HG02678 (cell line): ENCODE results near the gene RIN3.

Experiments
- ATAC-seq: cut with Tn5 transposase; IDR thresholded peaks from one replicate; pipeline ENCODE4 v1.9.1; 2021; ENCODE audit warnings: mild to moderate bottlenecking, moderate library complexity; ENCODE audit not compliant: unreplicated experiment

The RIN3 gene

DNA sequence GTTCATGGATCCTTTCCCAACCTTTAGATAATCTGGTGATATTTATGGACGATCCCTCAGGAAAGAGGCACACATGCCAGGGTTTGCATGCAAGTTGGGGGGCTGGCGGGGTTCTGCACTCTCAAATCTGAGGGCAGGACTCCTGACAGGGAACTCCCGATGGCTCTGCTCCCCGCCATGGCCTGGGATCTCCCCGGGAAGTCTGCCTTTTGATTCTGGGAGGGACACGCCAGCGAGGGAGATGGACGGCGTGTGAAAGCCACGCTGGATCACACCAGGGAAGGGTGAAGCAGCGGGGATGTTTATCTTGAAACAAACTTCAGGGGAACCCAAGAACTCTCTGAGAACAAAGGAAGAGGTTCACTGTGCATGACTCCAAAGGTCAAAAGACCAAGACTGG, 191.2 kb downstream of the RIN3 start:
- no peak for ATAC-seq

DNA sequence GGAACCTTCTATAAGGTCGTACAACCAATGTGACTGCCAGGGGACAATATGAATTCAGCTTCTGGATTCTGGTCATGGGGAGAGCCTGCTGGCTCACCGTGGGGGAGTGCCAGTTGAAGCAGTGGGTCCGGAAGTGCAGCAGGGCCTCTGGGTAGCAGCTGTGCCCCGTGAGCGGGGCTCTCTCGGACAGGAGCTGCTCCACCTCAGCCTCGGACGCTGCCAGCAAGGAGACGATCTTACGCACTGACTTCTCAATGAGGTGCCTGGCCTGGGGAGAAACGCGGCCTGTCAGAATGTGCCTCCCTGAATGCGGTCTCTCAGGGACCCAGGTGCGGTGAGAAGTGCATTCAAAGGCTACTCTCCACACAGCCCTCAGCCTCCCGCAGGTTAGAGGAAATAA, 192.8 kb downstream of the RIN3 start:
- no peak for ATAC-seq

DNA sequence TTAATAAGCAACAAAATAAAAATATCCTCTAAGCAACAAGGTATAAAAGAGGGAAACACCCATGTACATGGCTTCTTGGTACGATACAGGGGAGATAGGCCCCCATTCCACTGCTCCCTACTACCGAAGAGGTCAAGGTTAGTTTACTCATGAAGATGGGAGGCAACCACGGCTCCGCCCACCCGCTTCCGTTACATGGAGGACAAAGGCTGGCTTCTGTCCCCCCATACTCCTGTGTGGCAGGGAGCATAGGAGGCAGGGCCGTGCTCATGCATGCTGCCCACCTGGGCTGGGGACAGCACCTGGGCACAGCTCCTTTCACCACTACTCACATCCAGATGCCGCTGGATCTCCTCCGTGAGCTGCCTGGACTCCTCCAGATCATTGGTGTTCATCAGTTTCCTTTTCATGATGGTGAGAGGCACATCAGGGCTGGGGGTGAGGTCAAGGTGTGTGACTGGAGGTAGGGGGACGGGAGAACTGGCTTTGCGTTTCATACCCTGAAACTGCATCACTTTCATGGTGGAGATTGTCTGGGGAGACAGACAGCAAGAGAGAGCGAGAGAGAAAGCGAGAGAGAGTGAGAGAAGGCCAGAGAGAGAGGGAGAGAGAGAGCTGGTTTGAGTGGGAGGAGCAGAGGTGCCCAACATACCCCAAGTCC, 195.9 kb downstream of the RIN3 start:
- ATAC-seq, result no peak

DNA sequence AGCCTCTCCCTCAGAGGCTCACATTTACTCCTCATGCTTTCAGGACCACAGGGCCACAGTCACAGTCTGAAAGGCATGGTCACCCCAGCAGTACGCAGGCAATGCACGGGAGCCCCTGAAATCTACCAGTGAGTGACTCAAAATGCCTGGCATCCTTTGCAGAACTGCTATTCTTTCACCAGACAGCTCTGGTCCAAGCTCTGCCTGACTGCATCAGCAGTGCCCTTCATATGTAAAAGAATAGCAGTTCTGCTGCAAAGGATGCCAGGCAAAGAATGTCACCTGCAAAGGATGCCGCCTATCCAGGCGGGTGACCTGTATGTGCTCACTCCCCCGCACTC, 196.4 kb downstream of the RIN3 start:
- ATAC-seq, result no peak

DNA sequence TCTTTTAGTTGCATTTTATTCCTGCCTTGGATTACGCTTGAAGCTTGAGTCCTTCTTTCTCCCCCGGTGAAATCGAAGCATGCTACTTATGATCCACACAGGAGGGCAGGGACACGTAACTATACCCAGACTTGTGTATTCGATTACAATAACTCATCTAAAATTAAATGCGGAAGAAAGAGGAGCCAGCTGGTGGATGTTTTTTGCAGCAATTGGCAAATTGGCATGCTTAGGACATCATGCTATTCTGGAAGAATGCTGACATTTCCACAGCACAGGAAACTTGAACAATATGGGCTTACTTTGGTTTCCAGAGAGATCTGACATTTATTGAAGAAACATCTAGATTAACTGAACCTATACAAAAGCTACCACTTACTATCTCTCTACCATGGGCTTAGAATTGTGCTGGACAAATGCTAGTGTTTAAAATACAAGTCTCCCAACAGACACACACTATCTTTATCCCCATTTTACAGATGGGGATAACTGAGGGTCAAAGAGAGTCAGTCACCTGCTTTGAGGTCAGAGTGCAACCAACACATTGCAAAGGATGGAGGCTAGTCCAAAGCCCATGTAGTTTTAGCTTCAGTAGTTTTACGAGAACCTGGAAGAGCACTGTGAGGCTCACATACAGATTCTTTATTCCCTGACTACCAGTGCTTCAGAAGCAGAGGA, 198.5 kb downstream of the RIN3 start:
- ATAC-seq, result no peak

DNA sequence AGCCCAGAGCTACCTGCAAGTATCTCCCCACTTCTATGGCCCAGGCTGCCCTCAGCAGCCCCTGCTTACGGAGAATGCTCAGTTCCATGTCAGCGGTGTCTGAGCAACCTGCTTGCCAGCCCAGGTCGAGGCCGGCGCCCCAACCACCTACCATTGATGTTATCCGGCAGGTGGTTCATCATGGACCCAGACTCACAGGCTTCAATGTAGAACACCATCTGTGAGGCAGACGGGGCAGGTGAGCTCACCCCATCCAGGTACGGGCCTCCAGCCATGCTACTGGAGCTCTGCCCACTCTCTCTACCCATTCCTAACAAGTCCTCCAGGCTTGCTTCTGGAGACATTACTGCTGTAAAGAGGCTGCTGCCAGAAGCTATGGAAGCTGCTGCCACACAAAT, 199.1 kb downstream of the RIN3 start:
- ATAC-seq, result no peak

DNA sequence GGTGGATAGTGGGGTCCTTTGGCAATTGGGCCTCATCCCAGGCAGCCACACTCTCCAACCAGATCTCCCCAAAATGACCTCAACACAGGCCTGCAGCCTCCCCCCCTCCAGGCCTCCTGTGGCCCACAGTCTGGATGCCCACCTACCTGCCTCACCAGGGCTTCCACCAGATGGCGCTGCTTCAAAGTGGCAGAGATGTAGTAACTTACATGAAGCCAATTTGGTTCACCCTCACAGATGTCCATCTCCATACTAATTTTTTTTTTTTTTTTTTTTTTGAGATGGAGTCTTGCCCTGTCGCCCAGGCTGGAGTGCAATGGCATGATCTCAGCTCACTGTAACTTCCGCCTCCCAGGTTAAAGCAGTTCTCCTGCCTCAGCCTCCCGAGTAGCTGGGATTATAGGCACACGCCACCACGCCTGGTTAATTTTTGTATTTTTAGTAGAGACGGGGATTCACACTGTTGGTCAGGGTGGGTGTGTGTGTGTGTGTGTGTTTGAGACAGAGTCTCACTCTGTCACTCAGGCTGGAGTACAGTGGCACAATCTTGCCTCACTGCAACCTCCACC, 201.2 kb downstream of the RIN3 start:
- ATAC-seq, result peak; percentile 57

DNA sequence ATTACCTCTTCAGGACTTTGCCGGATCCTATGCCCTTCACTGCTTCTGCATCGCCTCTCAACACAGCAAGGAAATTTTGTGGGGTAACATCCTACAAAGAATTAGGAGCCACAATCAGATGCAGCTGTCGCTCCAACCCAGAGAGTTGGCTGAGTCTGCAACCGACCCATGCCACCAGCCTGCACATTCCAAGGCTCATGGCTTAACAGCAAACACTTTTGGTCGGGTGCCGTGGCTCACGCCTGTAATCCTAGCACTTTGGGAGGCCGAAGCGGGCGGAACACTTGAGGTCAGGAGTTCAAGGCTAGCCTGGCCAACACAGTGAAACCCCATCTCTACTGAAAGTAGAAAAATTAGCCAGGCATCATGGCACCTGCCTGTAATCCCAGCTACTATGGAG, 202.6 kb downstream of the RIN3 start:
- ATAC-seq, result no peak

DNA sequence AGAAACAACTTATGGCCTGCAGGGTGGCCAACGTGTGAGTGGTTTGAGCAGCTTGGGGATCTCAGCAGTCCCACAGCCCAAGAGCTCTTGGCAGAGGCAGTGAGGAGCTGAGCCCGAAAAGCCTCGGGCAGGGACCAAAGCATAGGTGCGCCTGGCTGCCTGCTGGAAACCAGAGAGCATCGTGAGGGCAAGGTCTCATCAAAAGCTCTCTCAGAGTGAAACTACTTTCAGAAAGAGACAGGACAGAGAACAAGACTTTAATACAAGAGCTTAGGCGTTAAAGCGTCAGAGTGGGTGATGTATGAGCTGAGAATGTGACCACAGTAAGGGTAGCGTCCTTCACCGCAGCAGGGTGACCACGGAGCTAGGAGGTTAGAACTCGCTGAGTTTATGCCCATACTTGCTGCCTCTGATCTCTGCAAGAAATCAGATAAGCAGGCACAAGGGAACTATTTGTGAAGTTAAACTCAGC, 204.0 kb downstream of the RIN3 start:
- ATAC-seq, result no peak

DNA sequence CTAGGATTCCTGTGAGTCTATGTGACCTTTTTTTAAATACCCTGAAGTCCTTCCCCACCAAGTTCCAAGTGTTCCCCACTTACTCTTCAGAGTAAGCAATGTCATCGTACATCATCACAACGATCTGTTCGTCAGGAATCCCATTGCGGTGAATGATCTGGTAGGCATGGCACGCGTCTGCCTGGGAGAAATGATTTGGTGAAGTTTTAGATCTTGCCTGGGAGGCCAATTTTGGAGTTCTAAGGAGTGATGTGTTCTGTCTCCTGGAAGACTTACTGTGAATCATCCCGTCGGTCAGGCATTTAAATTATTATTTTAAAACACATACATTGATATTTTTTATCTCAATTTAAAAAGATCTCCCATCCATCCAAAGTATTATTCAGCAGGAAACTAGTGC, 205.1 kb downstream of the RIN3 start:
- no peak for ATAC-seq

DNA sequence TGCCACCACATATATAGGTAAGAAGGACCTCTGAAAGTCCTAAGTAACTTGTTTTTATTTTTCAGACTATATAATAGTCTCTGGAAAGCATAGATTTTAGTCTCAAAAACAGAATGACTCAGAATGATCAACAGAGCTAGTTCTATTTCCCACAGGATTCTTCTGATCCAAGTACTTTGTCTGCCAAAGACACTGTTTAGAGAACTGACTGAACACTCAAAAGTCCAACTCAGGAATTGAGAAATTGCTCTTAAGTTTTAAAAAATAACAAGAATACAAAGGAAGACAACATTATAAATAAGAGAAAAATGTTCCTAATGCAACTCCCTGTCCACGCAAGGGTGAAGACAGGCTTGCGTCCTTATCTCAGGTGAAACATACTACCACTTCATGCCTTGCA, 205.8 kb downstream of the RIN3 start:
- ATAC-seq, result no peak

DNA sequence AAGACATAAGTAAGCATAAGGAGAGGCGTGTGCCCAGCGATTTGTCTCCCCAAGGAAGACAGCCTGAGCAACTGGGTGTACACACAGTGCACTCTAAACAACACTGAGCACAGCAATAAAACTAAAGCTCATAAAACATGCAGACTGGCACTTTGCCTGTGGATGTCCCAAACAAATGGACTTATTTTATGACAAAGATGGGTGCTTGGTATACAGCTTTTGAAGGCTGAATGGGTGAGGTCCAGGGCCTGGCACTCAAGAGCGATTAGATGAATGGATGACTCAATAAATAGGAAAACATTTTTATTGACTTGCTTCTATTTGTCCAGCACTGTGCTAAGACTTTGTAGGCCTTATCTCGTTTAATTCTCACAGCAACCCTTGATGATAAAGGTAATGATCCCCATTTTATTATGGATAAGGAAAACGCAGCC, 206.3 kb downstream of the RIN3 start:
- ATAC-seq, result no peak

DNA sequence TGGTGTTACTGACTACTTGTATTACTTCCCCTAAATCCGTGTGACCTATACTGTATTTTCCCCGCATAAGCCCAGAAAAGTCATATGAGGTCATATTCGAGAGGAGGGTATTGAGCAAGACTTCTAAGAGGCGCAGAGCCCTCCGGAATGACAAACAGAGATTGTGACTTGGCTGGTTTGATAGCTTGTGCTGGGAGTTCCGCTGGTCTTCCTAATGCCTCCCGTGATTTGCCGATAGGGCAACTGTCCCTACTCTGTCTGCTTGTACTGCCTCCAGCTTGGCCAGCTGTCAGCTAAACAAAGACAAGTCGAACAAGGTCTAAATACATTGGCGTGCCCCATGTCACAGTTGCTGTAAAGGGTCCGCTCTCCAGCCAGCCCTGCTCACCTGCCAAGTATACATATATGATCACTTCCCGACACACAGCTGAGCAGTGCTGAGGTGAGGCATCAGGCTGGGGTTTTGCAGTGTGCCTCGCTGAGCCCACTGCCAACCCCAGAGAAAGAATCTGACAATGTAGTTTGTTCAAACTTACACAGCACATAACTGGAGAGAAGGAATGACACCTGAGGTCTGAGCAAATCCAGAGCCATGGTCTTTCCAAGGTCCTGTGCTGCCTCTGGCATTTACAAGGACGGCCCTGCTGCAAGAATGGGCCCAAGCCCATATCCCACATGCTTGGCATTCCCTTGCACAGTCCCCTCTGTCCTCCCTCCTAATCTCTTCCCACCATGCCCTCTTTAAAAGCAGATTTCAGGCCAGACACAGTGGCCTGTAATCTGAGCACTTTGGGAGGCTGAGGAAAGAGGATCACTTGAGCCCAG, 211.1 kb downstream of the RIN3 start:
- ATAC-seq, result no peak

DNA sequence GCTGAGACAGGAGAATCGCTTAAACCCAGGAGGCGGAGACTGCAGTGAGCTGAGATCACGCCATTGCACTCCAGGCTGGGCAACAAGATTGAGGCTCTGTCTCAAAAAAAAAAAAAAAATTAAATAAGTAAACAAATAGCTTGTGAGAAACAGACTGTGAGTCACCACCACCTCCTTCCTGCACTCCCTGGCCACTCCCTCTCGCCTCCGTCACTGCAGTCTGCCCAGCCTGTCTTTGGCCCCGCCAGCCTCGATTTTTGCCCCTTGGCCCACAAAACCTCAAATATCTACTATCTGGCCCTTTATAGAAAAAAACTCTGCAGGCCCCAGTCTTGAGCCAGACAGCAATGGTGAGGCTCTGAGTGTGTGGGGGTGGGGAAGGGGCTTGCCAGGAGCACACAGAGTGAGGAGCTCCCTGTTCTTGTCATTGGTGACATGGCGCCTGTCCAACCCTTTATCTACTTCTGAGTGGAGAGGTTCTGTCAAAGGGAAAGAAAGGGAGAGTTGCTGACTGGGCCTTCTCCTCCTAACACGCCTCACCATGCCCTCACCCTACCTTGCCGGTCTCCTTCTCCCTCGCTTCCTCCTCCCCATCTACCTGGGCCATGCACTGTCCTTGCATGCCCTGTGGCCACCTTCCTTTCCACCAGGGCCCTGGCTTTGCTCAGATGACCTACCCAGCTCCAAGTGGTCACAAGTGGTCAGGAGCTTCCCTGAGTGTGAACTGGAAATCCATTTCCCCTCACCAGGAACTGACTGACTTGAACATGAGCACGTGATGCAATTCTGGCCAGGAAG, 212.8 kb downstream of the RIN3 start:
- ATAC-seq, result no peak

DNA sequence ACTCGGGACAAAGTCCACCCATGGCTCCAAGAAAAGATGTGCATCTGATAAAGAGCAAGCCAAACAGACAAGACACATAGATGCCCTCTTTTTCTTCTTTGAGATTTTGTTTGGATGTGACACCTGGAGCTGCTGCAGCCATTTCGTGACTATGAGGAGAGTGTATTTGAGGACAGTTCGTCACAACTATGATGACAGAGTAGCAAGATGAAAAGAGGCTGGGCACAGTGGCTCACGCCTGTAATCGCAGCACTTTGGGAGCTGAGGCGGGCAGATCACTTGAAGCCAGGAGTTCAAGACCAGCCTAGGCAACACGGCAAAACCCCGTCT, 213.3 kb downstream of the RIN3 start:
- ATAC-seq, result no peak

DNA sequence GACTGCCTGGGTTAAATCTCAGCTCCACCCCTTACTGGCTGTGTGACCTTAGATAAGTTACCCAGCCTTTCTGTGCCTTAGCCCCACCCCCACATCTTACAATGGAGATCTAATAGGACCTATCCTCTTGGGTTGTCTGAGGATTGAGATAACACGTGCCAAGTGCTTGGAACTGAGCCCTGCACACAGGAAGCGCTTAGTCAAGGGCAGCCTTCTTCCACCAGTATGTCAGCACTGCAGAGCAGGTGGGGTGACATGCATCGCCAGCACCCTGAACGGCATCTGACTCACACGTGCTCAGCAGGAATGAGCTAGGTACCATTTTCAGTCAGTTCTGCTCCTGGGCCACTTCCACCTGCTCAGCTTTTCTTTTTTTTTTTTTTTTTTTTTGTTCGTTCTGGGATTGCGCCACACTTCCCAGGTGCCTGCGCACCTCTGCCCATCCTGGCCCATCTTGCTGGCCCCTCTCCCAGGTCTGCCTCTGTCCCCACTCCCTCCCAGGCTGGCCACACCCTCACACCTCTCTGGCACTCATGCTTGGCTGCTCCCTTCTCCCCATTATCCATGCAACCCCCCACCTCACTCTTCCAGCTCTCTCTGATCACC, 215.3 kb downstream of the RIN3 start:
- ATAC-seq, result peak; percentile 65

DNA sequence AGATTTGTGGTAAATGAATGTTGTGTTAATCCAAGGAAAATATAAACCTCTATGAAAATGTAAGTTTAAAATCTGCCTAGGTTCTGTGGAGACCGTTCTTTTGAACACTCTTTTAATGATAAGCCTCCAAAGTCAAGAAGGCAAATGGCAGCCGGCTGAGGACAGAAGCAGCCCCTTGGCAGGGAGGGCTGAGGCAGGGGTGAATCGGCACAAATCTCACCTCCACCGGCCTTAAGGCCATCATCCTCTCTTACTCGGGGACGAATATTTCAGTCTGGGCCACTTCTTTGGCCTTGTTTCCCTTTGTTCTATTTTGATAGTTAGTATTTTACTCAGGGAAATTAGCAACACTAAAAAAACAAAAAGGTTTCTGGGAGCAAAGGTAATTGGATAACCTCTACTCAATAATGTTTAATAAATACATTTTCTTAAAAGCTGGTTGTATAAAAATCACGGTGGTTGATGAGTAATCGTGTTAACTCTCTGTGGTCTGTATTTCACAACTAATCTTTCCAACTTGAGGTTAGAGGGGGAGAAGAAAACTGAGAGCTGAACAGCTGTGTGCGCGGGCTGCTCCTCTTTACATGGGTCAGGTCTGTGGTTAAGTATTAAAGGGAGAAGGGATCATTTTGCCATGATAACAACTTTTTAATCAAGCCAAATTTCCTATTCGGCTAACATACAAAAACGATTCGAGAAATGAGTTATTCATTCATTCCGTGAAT, 216.2 kb downstream of the RIN3 start:
- ATAC-seq, result peak; percentile 83

DNA sequence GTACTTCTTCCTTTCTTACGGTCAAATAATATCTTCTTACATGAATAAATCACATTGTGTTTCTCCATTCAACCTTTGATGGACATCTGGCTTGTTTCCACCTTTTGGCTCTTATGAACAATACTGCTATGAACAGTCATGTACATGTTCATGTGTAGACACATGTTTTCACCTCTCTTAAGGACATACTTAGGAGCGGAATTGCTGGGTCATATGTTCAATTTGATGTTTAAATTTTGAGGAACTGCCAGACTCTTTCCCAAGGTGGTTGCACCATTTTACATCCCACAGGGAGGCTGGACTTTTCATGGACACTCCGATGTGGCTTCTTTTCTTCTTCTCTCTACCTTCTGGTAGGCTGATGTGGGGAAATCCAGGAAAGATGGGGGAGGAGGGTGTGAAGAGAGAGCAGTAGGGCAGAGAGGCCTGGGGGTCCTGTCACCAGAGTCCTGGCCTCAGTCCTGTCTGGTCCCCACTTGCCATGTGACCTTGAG, 218.1 kb downstream of the RIN3 start:
- no peak for ATAC-seq

DNA sequence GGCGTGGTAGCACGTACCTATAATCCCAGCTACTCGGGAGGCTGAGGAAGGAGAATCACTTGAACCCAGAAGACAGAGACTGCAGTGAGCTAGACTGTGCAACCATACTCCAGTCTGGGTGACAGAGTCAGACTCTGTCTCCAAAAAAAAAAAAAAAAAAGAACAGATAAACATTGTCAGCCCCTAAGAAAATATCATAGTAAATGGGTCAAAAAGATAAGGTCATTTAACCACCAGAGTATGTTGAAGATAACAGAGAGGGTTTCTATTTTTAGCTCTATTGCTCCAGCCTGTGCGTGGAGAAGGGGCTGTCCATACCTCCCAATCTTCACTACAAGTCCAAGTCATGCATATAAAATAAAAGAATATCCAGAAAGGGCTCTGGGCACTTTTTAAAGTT, 219.4 kb downstream of the RIN3 start:
- ATAC-seq, result no peak

DNA sequence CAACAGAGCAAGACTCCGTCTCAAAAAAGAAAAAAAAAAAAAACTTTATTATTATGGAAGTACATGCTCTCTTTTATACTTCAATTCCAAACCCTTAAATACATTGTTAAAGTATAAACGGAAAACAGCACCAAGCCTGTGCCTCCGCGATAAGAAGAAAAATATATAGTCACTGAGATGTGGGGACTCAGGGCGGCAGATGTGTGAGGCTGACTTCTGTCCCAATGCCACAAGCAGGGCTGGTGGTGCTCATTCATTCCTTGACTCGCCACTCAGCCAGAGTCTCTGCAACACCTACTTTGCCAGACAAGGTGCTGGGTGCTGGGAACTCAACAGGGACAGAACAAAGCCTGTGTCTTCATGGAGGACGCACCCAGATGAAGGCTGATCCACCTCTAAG, 221.0 kb downstream of the RIN3 start:
- ATAC-seq, result no peak
